Measurements from ENCODE around the gene UBTF. TPM values are rescaled to one million over a fixed set of nuclear protein-coding genes. Genes with fewer than 3 reads are reported as not detected.

The UBTF gene
- total RNA-seq, 4 donors from 2014 or later: 36.2 to 64.3 (median 46.0) TPM

DNA sequence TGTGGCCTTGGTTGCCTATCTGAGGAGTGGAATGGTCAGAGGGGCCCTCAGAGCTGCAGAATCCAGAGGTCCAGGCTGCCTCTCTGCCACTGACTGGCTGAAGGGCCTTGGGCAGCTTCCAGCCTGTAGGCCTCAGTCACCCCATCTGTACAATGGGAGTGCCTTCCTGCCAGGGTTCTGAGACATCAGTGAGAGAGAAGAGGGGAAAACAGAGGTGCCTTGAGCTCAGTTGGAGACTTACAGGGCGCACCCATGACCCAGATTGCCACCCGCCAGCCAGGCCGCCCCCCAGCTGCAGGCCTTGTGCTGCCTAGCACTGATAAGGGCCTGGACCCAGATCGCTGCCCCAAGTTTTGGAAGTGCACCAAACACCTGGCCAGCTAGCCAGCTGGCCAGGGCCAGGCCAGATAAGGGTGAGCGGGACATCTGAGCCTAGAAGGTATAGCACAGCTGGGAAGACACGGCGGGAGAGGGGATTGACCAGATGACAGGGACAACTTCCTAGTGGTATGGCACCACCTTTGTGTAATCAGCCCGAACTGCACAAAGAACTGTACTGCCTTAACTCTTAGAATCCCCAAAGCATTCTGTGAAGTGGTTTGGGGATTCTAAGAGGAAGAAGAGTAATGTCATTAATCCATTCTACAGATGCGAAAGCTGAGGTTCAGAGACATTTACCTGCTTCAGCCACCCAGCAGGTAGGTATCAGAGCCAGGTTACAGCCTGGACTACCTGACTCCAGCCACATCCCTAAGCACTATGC, 47.1 kb upstream of the UBTF start:
- H3K4me3 ChIP-seq: no peak overlapping the region
- in situ Hi-C loops (cut with MboI; ENCODE audit: low sequenced_read_pairs in 4 of 4) (no loop called here), intact Hi-C loops (cut with DNase I; ENCODE audit: low total_unique reads) (no loop called here)
- no peaks in the 10 kb centered on the region for H3K4me1 ChIP-seq
- no peaks in the 10 kb centered on the region for H3K36me3 ChIP-seq
- no peak for DNase-seq
- H3K27me3 ChIP-seq: no peaks in the 10 kb centered on the region
- H3K9me3 ChIP-seq: no peaks in the 10 kb centered on the region
- ATAC-seq: no peak
- no peak overlapping the region for H3K27ac ChIP-seq
- no peak for TF ChIP-seq POLR2A (IDR thresholded peaks at IDR 0.05)
- TF ChIP-seq, protein P1, sequence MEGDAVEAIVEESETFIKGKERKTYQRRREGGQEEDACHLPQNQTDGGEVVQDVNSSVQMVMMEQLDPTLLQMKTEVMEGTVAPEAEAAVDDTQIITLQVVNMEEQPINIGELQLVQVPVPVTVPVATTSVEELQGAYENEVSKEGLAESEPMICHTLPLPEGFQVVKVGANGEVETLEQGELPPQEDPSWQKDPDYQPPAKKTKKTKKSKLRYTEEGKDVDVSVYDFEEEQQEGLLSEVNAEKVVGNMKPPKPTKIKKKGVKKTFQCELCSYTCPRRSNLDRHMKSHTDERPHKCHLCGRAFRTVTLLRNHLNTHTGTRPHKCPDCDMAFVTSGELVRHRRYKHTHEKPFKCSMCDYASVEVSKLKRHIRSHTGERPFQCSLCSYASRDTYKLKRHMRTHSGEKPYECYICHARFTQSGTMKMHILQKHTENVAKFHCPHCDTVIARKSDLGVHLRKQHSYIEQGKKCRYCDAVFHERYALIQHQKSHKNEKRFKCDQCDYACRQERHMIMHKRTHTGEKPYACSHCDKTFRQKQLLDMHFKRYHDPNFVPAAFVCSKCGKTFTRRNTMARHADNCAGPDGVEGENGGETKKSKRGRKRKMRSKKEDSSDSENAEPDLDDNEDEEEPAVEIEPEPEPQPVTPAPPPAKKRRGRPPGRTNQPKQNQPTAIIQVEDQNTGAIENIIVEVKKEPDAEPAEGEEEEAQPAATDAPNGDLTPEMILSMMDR (IDR thresholded peaks at IDR 0.05 in 4 of 5, conservative IDR thresholded peaks at IDR 0.05 in 1 of 5): no peak

DNA sequence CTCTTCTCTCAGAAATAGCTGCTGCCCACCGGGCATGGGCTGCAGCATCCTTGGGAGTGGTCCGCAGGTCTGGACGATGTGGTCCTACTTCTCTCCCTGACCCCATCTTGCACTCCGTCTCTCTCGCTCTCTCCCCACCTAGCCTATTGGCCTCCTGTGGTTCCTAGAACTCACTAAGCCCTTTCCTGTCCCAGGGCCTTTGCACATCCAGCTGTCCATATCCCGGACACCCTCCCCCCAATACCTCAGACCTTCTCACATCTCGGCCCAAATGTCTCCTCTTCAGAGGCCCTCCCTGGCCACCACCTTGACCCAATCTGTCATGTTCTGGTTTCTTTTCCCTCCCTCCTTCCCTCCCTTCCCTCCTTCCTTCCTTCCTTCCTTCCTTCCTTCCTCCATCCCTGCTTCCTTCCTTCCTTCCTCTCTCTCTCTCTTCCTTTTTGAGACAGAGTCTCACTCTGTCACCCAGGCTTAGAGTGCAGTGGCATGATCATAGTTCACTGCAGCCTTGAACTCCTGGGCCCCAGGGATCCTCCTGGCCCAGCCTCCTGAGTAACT, 43.9 kb upstream of the UBTF start:
- TF ChIP-seq, protein P1 (IDR thresholded peaks at IDR 0.05 in 4 of 5, conservative IDR thresholded peaks at IDR 0.05 in 1 of 5): no peak
- TF ChIP-seq POLR2A (IDR thresholded peaks at IDR 0.05): no peak
- Histone ChIP-seq H3K36me3 (no peaks in the 10 kb centered on the region), H3K4me1 (no peaks in the 10 kb centered on the region), H3K9me3 (no peaks in the 10 kb centered on the region), H3K27ac (no peak overlapping the region), H3K4me3 (no peak overlapping the region), H3K27me3 (no peaks in the 10 kb centered on the region)
- in situ Hi-C loops (cut with MboI; ENCODE audit: low sequenced_read_pairs in 4 of 4) (no loop called here), intact Hi-C loops (cut with DNase I; ENCODE audit: low total_unique reads) (no loop called here)
- ATAC-seq (no peak), DNase-seq (no peak)

DNA sequence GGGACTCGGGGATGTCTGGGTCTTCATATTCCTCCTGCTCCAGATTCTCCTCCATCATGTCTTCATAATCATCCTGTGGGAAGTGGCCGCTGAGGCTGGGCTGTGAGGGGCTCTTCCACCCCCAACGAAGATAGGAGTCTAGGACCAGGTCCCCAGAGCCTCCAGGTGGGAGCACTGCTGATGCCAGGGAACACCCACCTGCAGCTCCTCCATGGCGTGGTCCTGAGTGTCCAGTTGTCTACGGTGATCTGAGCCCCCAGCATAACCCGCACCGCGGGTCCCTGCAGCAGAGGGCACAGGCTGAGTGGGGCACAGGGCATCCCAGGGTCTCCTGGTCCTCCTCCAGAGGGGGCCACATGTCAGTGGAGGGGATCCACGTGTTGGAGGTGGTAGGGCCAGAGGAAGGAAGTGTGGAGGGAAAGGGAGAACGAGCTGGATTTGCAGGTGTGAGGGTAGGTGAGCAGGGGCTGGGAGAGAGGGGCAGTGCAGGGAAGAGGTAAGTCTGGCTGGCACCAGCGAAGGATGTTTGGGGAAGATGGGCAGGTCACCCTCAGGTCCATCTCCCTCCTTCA, 43.3 kb upstream of the UBTF start:
- no peak overlapping the region for H3K27ac ChIP-seq
- H3K27me3 ChIP-seq: no peaks in the 10 kb centered on the region
- intact Hi-C loops (cut with DNase I; ENCODE audit: low total_unique reads) (no loop called here), in situ Hi-C loops (cut with MboI; ENCODE audit: low sequenced_read_pairs in 4 of 4) (no loop called here)
- no peaks in the 10 kb centered on the region for H3K9me3 ChIP-seq
- no peak overlapping the region for H3K4me3 ChIP-seq
- H3K4me1 ChIP-seq: no peaks in the 10 kb centered on the region
- ATAC-seq (no peak), DNase-seq (no peak)
- no peaks in the 10 kb centered on the region for H3K36me3 ChIP-seq
- TF ChIP-seq, protein P1 (IDR thresholded peaks at IDR 0.05 in 4 of 5, conservative IDR thresholded peaks at IDR 0.05 in 1 of 5): no peak
- no peak for TF ChIP-seq POLR2A (IDR thresholded peaks at IDR 0.05)

DNA sequence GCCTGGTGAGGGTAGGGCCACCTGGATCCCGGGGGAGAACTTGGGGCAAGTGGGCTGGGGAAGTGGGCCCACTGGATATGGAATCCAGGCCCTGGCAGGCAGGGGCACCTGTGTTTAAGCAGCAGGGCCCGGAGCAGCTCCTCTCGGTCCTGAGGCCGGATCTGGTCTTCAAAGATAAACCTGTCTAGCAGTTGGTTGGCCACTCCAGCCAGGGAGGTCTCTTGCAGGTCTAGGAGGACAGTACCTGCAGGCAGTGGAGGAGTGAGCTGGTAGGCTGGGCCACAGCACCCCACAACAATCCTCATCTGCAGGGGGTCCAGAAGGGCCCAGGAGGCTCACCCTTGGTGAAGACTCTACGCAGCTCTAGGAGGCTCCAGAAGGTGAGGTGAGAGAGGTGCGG, 40.8 kb upstream of the UBTF start:
- in situ Hi-C loops (cut with MboI; ENCODE audit: low sequenced_read_pairs in 4 of 4) (no loop called here), intact Hi-C loops (cut with DNase I; ENCODE audit: low total_unique reads) (no loop called here)
- H3K27ac ChIP-seq: no peak overlapping the region
- no peaks in the 10 kb centered on the region for H3K36me3 ChIP-seq
- ATAC-seq: no peak
- no peaks in the 10 kb centered on the region for H3K4me1 ChIP-seq
- H3K4me3 ChIP-seq: no peak overlapping the region
- TF ChIP-seq POLR2A (IDR thresholded peaks at IDR 0.05): no peak
- TF ChIP-seq, protein P1 (IDR thresholded peaks at IDR 0.05 in 4 of 5, conservative IDR thresholded peaks at IDR 0.05 in 1 of 5): no peak
- DNase-seq: no peak
- H3K9me3 ChIP-seq: no peaks in the 10 kb centered on the region
- no peaks in the 10 kb centered on the region for H3K27me3 ChIP-seq

Data from gastrocnemius medialis (tissue), 4 donors.